ENCODE results near the gene ATP1A3.
A peak's percentile ranks its signal among the peaks of the same experiment; 100 is the strongest.

GRCh38 chr19:41945135-41945766 lies 48.8 kb downstream of the ATP1A3 start:
- TF ChIP-seq CTCF (IDR thresholded peaks at IDR 0.05) (no peak), POLR2AphosphoS5 (IDR thresholded peaks at IDR 0.05) (peak in 1 of 2 donors; percentile 40), POLR2A (IDR thresholded peaks at IDR 0.05) (no peak), EP300 (IDR thresholded peaks at IDR 0.05) (no peak)
